GM19468 (cell line): ENCODE measurements around the gene DHDDS.
"Not testable (repeated sequence)": the region's sequence is repeated elsewhere in the genome, so short reads cannot be mapped to it uniquely, and the experiment has no call there.

Experiments
- ATAC-seq: cut with Tn5 transposase; IDR thresholded peaks from one replicate; pipeline ENCODE4 v1.9.1; 2021; ENCODE audit warnings: mild to moderate bottlenecking, moderate library complexity, moderate number of reproducible peaks; ENCODE audit not compliant: unreplicated experiment; ENCODE audit errors: extremely low read depth

DHDDS gene

GRCh38 chr1:26472901-26473845, 41.1 kb downstream of the DHDDS start:
- ATAC-seq: peak; percentile 69

- ATAC-seq: no peak
Measured at GRCh38 chr1:26474818-26475217, 42.7 kb downstream of the DHDDS start.

- ATAC-seq: no peak
Measured at GRCh38 chr1:26475989-26476388, 43.9 kb downstream of the DHDDS start.

- ATAC-seq: no peak
Measured at GRCh38 chr1:26476958-26477357, 44.8 kb downstream of the DHDDS start.

GRCh38 chr1:26477446-26478152, 45.5 kb downstream of the DHDDS start:
- ATAC-seq: no peak

GRCh38 chr1:26478159-26478558, 46.0 kb downstream of the DHDDS start:
- no peak for ATAC-seq

- no peak for ATAC-seq
Measured at GRCh38 chr1:26478988-26479387, 46.9 kb downstream of the DHDDS start.

GRCh38 chr1:26482921-26483320, 50.8 kb downstream of the DHDDS start:
- no peak for ATAC-seq

GRCh38 chr1:26483980-26484379, 51.9 kb downstream of the DHDDS start:
- no peak for ATAC-seq

- no peak for ATAC-seq
Measured at GRCh38 chr1:26490155-26490554, 58.0 kb downstream of the DHDDS start.

- ATAC-seq: no peak
Measured at GRCh38 chr1:26493267-26493666, 61.1 kb downstream of the DHDDS start.

- ATAC-seq: no peak
Measured at GRCh38 chr1:26493938-26494337, 61.8 kb downstream of the DHDDS start.

GRCh38 chr1:26496861-26497260, 64.7 kb downstream of the DHDDS start:
- ATAC-seq: no peak

- no peak for ATAC-seq
Measured at GRCh38 chr1:26498894-26499293, 66.8 kb downstream of the DHDDS start.

- peak; percentile 11 for ATAC-seq
Measured at GRCh38 chr1:26500488-26501175, 68.5 kb downstream of the DHDDS start.

GRCh38 chr1:26510711-26511110, 78.6 kb downstream of the DHDDS start:
- not testable (repeated sequence) for ATAC-seq

GRCh38 chr1:26515836-26516235, 83.7 kb downstream of the DHDDS start:
- ATAC-seq: not testable (repeated sequence)

- ATAC-seq: no peak
Measured at GRCh38 chr1:26516987-26517765, 85.1 kb downstream of the DHDDS start.

GRCh38 chr1:26517766-26518049, 85.6 kb downstream of the DHDDS start:
- no peak for ATAC-seq

- no peak for ATAC-seq
Measured at GRCh38 chr1:26518355-26518754, 86.2 kb downstream of the DHDDS start.
